ENCODE measurements around the gene ITPRIPL2.

The ITPRIPL2 gene

DNA sequence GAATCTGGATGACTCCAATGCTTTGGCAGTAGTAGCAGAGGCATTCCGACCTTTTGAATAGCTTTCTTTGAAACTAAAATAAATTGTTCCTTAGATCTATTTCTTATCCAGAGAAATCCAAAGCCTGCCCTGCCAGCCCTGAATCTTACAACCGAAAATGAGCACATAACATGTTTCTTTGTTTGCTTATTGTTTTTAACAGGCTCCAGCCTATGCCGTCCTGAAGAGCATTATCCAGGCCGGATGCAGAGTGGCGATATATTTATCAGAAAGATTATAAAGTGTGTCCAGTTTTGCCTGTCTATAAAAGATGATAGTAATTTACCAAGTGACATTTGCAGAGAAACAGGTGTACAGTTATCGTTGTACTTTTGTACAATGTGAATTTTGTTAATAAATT is 35.9 kb upstream of the ITPRIPL2 start:
- FAIRE-seq = no peak

DNA sequence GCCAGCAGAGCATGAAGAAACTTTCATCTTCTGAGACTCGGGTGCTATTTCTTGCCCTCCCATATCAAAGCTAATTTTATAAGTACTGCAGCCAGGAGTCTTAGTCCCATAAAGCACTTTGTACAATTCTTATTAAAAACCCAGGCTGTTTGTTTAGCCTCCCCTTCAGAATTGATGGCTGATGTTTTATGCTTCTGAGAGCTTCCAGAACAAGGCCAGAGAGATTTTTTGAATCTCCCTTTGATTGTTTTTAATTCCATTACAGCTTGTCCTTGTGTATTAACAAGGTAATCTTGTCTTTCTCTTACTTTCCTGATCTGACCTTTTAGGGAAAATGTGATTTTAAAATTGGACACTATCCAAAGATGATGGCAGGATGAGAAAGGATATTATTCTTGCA is 30.1 kb upstream of the ITPRIPL2 start:
- no peak for TF ChIP-seq POLR2A (IDR thresholded peaks at IDR 0.05; ENCODE audit: low read depth, low read length)
- no peak for TF ChIP-seq POU2F2 (IDR thresholded peaks at IDR 0.05; ENCODE audit: low read depth, low read length)
- TF ChIP-seq TAF1 (IDR thresholded peaks at IDR 0.05; ENCODE audit: low read depth, low read length) = no peak
- TF ChIP-seq PAX5 (IDR thresholded peaks at IDR 0.05; ENCODE audit: insufficient read depth, low read length, severe bottlenecking) = no peak
- TF ChIP-seq POLR2AphosphoS5 (IDR thresholded peaks at IDR 0.05; ENCODE audit: low read depth, low read length) = no peak
- TF ChIP-seq SPI1 (IDR thresholded peaks at IDR 0.05; ENCODE audit: low read depth, low read length) = no peak
- no peak for DNase-seq (ENCODE audit: insufficient read length, low spot score)
- no peak for FAIRE-seq

More for the DNA sequence above, 35.9 kb upstream of the ITPRIPL2 start:
- TF ChIP-seq POLR2A (IDR thresholded peaks at IDR 0.05; ENCODE audit: low read depth, low read length) (no peak), POU2F2 (IDR thresholded peaks at IDR 0.05; ENCODE audit: low read depth, low read length) (no peak), PAX5 (IDR thresholded peaks at IDR 0.05; ENCODE audit: insufficient read depth, low read length, severe bottlenecking) (no peak), SPI1 (IDR thresholded peaks at IDR 0.05; ENCODE audit: low read depth, low read length) (no peak), POLR2AphosphoS5 (IDR thresholded peaks at IDR 0.05; ENCODE audit: low read depth, low read length) (no peak), TAF1 (IDR thresholded peaks at IDR 0.05; ENCODE audit: low read depth, low read length) (no peak)
- DNase-seq (ENCODE audit: insufficient read length, low spot score) = no peak

DNA sequence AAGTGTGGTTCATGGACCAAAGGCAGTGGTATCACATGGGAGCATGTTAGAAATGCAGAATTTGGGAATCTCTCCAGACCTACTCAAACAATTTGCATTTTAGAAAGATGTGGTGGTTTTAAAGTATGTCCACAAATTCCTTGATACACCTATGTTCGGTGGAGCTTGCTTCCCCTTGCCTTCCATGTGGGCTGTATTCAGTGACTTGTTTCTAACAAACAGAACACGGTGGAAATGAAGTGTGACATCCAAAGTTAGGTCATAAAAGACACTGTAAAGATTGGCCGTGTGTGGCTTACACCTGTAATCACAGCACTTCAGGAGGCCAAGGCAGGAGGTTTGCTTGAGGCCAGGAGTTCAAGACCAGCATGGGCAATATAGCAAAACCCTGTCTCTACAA is 29.6 kb upstream of the ITPRIPL2 start:
- FAIRE-seq = no peak
- TF ChIP-seq POLR2A (IDR thresholded peaks at IDR 0.05; ENCODE audit: low read depth, low read length) (no peak), POLR2AphosphoS5 (IDR thresholded peaks at IDR 0.05; ENCODE audit: low read depth, low read length) (no peak)
- DNase-seq (ENCODE audit: insufficient read length, low spot score) = no peak

DNA sequence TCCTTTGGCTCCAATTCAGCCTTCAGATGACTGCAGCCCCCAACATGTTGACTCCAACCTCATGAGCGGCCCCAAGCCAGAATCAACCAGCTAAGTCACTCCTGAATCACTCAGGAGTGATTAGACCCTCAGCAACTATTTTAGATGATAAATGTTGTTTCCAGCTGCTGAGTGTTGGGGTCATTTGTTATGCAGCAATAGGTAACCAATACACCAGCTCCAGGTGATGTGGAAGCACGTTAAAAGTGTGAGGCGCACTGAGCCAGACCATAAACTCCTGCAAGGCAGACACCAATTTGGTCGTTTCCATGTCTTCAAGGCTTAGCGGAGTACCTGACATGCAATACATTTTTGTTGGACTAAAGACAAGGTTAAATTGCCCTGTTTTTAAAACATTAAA is 28.9 kb upstream of the ITPRIPL2 start:
- no peak for FAIRE-seq
- no peak for DNase-seq (ENCODE audit: insufficient read length, low spot score)
- TF ChIP-seq POLR2AphosphoS5 (IDR thresholded peaks at IDR 0.05; ENCODE audit: low read depth, low read length) (no peak), TAF1 (IDR thresholded peaks at IDR 0.05; ENCODE audit: low read depth, low read length) (no peak), POLR2A (IDR thresholded peaks at IDR 0.05; ENCODE audit: low read depth, low read length) (no peak), POU2F2 (IDR thresholded peaks at IDR 0.05; ENCODE audit: low read depth, low read length) (no peak), PAX5 (IDR thresholded peaks at IDR 0.05; ENCODE audit: insufficient read depth, low read length, severe bottlenecking) (no peak), SPI1 (IDR thresholded peaks at IDR 0.05; ENCODE audit: low read depth, low read length) (no peak)

DNA sequence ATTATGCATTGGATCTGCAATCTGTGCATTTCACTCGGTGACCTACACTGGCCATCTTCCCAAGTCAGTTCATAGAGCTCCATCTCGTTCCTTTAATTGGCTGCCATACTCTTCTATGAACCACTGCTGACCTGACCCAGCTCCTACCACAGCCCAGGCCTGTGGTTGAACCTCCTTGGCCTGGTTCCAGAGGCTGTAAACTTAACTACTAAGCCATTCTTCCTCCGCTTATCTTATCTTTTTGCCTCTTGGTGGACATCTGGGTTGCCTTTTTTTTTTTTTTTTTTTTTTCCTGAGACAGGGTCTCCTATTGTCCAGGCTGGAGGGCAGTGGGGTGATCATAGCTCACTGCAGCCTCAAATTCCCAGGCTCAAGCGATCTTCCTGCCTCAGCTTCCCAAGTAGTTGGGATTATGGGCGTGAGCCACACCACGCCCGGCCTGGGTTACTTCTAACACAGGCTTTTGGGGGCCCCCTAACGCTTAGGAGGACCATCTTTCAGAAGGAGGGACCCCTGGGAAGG is 28.0 kb upstream of the ITPRIPL2 start:
- no peak for DNase-seq (ENCODE audit: insufficient read length, low spot score)
- TF ChIP-seq POU2F2 (IDR thresholded peaks at IDR 0.05; ENCODE audit: low read depth, low read length) = no peak
- TF ChIP-seq PAX5 (IDR thresholded peaks at IDR 0.05; ENCODE audit: insufficient read depth, low read length, severe bottlenecking) = no peak
- TF ChIP-seq POLR2A (IDR thresholded peaks at IDR 0.05; ENCODE audit: low read depth, low read length) = no peak
- TF ChIP-seq TAF1 (IDR thresholded peaks at IDR 0.05; ENCODE audit: low read depth, low read length) = no peak
- no peak for TF ChIP-seq SPI1 (IDR thresholded peaks at IDR 0.05; ENCODE audit: low read depth, low read length)
- no peak for TF ChIP-seq POLR2AphosphoS5 (IDR thresholded peaks at IDR 0.05; ENCODE audit: low read depth, low read length)
- FAIRE-seq = no peak

DNA sequence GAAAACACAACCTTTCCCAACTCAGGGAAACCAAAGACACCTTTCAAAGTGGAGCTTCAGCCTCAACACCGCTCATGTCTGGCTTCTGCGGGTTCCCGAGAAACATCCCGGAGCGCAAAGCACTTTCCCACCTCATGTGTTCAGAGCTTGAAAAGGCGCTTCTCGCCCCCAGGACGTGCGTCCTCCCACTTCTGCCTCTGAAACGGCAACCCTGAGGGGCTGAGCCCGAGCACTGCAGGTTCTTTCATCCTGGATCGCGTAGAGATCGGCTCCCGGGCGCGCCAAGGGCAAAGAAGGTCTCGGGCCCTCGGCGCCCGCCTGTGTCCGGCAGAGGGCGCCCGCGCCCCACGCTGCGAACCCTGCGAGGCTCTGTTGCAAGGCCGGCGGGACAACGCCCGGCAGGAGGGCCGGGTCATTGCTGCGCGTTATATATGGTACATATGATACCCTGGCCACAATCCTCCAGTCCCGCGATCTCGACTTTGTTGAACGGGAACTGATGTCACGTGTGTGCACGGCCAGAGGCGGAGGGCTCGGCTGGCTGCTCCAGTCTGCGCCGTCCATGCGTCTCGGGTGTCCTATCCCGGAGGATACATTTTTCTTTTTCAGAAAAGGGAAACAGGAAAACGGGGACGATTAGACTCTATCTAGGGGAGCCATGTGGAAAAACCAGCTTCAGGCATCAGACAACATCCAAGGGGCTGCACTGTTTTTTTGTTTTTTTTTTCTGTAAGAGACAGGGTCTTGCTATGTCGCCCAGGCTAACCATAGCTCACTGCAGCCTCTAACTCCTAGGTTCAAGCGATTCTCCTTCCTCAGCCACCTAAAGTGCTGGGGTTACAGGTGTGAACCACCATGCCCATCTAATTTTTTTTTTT is 27.2 kb upstream of the ITPRIPL2 start:
- peak; percentile 72 for FAIRE-seq
- no peak for TF ChIP-seq POU2F2 (IDR thresholded peaks at IDR 0.05; ENCODE audit: low read depth, low read length)
- peak; percentile 75 for DNase-seq (ENCODE audit: insufficient read length, low spot score)

DNA sequence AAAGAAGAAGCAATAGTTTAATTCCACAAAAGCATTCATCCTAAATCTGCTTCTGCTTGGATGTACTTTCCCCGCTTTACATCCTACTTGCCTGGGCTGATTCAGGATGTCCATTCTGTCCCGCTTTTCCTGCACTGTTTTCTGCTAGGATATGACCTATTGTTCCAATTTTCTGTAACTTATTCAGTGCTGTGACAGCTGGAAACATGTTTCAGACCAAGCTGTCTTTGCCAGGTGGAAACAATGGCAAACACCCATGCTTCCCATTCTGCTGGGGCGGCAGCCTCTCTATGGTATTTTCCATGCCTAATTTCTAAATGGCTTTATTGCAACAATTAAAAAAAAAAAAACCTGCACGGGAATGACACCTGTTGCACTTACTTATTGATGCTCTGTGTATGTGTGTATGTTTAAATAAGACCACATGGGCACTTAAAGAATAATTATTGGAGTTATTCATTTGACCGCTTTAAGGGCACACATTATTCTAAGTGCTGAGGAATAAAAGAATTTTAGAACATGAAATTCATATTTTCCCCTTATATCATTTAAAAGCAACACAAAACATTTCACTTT is 25.3 kb upstream of the ITPRIPL2 start:
- TF ChIP-seq POLR2AphosphoS5 (IDR thresholded peaks at IDR 0.05; ENCODE audit: low read depth, low read length) (no peak), TAF1 (IDR thresholded peaks at IDR 0.05; ENCODE audit: low read depth, low read length) (no peak), POU2F2 (IDR thresholded peaks at IDR 0.05; ENCODE audit: low read depth, low read length) (no peak), SPI1 (IDR thresholded peaks at IDR 0.05; ENCODE audit: low read depth, low read length) (no peak), PAX5 (IDR thresholded peaks at IDR 0.05; ENCODE audit: insufficient read depth, low read length, severe bottlenecking) (no peak), POLR2A (IDR thresholded peaks at IDR 0.05; ENCODE audit: low read depth, low read length) (no peak)
- DNase-seq (ENCODE audit: insufficient read length, low spot score) (no peak), FAIRE-seq (no peak)

DNA sequence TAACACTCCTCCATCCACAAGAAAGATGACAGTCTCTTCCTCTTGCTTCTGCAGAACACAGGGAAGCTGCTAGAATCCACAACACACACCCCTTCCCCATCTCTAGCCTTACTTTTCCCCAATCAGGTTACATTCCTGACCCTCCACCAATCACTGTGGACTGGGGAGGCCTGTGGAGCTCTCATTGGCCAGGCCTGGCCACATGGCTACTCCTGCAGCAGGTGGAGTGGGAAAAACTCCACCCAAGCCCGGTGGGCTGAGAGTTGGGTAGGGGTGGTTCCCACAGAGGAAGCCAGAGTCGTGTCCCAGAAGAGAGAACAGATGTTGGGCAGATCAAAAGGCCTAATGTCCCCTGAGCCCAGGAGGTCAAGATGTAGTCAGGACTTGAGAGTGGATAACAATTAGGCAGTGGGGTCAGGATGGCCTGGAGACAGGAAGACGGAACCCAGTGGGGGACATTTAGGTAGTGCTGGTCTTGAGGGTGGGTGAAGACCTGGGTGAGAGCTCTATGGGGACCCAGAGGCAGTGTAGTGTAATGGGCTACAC is 24.3 kb upstream of the ITPRIPL2 start:
- FAIRE-seq (no peak), DNase-seq (ENCODE audit: insufficient read length, low spot score) (no peak)
- TF ChIP-seq SPI1 (IDR thresholded peaks at IDR 0.05; ENCODE audit: low read depth, low read length) (no peak), POU2F2 (IDR thresholded peaks at IDR 0.05; ENCODE audit: low read depth, low read length) (no peak), PAX5 (IDR thresholded peaks at IDR 0.05; ENCODE audit: insufficient read depth, low read length, severe bottlenecking) (no peak)

DNA sequence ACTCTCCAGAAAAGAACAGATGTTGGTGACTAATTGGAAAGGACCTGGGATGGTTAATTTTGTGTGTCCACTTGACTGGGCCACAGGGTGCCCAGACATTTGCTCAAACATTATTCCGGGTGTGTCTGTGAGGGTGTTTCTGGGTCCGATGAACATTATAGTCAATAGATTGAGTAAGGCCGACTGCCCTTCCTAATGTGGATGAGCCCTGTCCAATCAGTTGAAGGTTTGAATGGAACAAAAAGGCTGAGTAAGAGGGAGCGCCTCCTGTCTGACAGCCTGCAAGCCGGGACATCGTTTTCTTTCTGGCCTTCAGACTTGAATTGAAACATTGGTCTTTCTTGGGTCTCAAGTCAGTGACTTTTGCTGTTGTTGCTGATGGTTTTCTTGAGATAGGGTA is 22.8 kb upstream of the ITPRIPL2 start:
- FAIRE-seq = no peak
- no peak for TF ChIP-seq PAX5 (IDR thresholded peaks at IDR 0.05; ENCODE audit: insufficient read depth, low read length, severe bottlenecking)
- no peak for TF ChIP-seq POU2F2 (IDR thresholded peaks at IDR 0.05; ENCODE audit: low read depth, low read length)
- no peak for TF ChIP-seq SPI1 (IDR thresholded peaks at IDR 0.05; ENCODE audit: low read depth, low read length)
- no peak for TF ChIP-seq TAF1 (IDR thresholded peaks at IDR 0.05; ENCODE audit: low read depth, low read length)
- TF ChIP-seq POLR2AphosphoS5 (IDR thresholded peaks at IDR 0.05; ENCODE audit: low read depth, low read length) = no peak
- no peak for TF ChIP-seq POLR2A (IDR thresholded peaks at IDR 0.05; ENCODE audit: low read depth, low read length)

More for the DNA sequence above, 22.8 kb upstream of the ITPRIPL2 start:
- DNase-seq (ENCODE audit: insufficient read length, low spot score) = no peak

Data from GM12891 (cell line).